DOHH2 (cell line): ENCODE measurements around the gene NCOA5.
"Not testable (repeated sequence)": the region's sequence is repeated elsewhere in the genome, so short reads cannot be mapped to it uniquely, and the experiment has no call there.

Experiments used
- H3F3A ChIP-seq: fragments of 200-600 bp; sonication (generic), shearing (Covaris generic); 2 replicates; pipeline ENCODE4 v1.6.0; 2016; ENCODE audit warnings: antibody characterized with exemption, mild to moderate bottlenecking; ENCODE audit not compliant: control insufficient read depth, insufficient read depth
- H3K27ac ChIP-seq: fragments of 200-600 bp; sonication (generic); 2 replicates; pipeline ENCODE4 v1.5.1; 2014; ENCODE audit warnings: low read depth, mild to moderate bottlenecking, low read length, moderate library complexity
- H3K27me3 ChIP-seq: fragments of 200-600 bp; sonication (generic); 2 replicates; pipeline ENCODE4 v1.6.1; 2014; ENCODE audit warnings: mild to moderate bottlenecking, low read length, mixed read lengths; ENCODE audit not compliant: control insufficient read depth
- H3K36me3 ChIP-seq: fragments of 200-600 bp; sonication (generic); 2 replicates; pipeline ENCODE4 v1.6.1; 2014; ENCODE audit warnings: mild to moderate bottlenecking, low read length, moderate library complexity, mixed read lengths; ENCODE audit not compliant: control insufficient read depth
- H3K4me1 ChIP-seq: fragments of 200-600 bp; sonication (generic); 2 replicates; pipeline ENCODE4 v1.6.1; 2014; ENCODE audit warnings: mild to moderate bottlenecking, low read length, mixed read lengths; ENCODE audit not compliant: control insufficient read depth
- H3K4me2 ChIP-seq: fragments of 200-600 bp; sonication (generic); 2 replicates; pipeline ENCODE4 v1.6.0; 2014; ENCODE audit warnings: mild to moderate bottlenecking, low read length, moderate library complexity
- H3K4me3 ChIP-seq: fragments of 200-600 bp; sonication (generic); 2 replicates; pipeline ENCODE4 v1.5.1; 2014; ENCODE audit warnings: mild to moderate bottlenecking, low read length, mixed read lengths
- H3K79me2 ChIP-seq: fragments of 200-600 bp; sonication (generic); 2 replicates; pipeline ENCODE4 v1.6.1; 2014; ENCODE audit warnings: mild to moderate bottlenecking, low read length, mixed read lengths; ENCODE audit not compliant: control insufficient read depth
- H3K9me2 ChIP-seq: fragments of 200-600 bp; sonication (generic); replicated peaks from 2 replicates; pipeline ENCODE4 v1.6.1; 2014; ENCODE audit warnings: mild to moderate bottlenecking, low read length, mixed read lengths; ENCODE audit not compliant: control insufficient read depth
- H3K9me3 ChIP-seq: fragments of 200-600 bp; sonication (generic); 2 replicates; pipeline ENCODE4 v1.6.1; 2014; ENCODE audit warnings: antibody characterized with exemption, low read length, mixed read lengths; ENCODE audit not compliant: control insufficient read depth, insufficient read depth
- H4K20me1 ChIP-seq: fragments of 200-600 bp; sonication (generic); 2 replicates; pipeline ENCODE4 v1.6.0; 2014; ENCODE audit warnings: low read depth, mild to moderate bottlenecking, antibody characterized with exemption, low read length, moderate library complexity; ENCODE audit not compliant: control insufficient read depth, insufficient read depth
- EZH2phosphoT487 ChIP-seq: fragments of 200-600 bp; sonication (generic); IDR thresholded peaks from 2 replicates; pipeline ENCODE4 v1.6.1; 2017; ENCODE audit warnings: borderline replicate concordance, mild to moderate bottlenecking, antibody characterized with exemption, low read length, moderate library complexity, mixed read lengths
- TF ChIP-seq, protein P1 (sequence below): fragments of 200-600 bp; sonication (generic); IDR thresholded peaks from one replicate; pipeline ENCODE4 v1.5.1; 2014; ENCODE audit warnings: antibody characterized with exemption, mild to moderate bottlenecking, low read depth, low read length; ENCODE audit not compliant: poor library complexity, severe bottlenecking

NCOA5 gene

DNA sequence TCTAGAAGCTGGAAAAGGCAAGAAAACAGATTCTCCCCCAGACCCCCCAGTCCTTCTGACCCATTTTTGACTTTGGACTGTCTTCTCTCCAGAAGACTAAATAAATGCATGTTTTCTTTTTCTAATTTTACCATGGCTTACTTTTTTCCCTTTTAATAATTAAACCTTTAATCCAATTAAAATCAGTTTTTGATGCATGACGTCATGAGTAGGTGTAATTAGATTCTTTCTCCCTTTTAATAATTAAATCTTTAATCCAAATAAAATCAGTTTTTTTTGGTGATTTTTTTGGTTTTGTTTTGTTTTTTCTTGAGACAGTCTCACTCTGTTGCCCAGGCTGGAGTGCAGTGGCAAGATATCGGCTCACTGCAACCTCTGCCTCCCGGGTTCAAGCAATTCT, 13.2 kb upstream of the NCOA5 start:
- Histone ChIP-seq H3K4me3 (no peak overlapping the region), H3K27ac (no peak overlapping the region), H3K36me3 (no peaks in the 10 kb centered on the region), H3K4me2 (no peak overlapping the region), H3K27me3 (peaks cover 57% of the 10 kb centered on the region), H3F3A (no peaks in the 10 kb centered on the region; the same call in 1 of the 2 replicates), H3K4me1 (peaks cover 10% of the 10 kb centered on the region), H4K20me1 (no peaks in the 10 kb centered on the region), H3K9me2 (no peaks in the 10 kb centered on the region), H3K79me2 (no peaks in the 10 kb centered on the region), H3K9me3 (no peaks in the 10 kb centered on the region)
- TF ChIP-seq, protein P1, sequence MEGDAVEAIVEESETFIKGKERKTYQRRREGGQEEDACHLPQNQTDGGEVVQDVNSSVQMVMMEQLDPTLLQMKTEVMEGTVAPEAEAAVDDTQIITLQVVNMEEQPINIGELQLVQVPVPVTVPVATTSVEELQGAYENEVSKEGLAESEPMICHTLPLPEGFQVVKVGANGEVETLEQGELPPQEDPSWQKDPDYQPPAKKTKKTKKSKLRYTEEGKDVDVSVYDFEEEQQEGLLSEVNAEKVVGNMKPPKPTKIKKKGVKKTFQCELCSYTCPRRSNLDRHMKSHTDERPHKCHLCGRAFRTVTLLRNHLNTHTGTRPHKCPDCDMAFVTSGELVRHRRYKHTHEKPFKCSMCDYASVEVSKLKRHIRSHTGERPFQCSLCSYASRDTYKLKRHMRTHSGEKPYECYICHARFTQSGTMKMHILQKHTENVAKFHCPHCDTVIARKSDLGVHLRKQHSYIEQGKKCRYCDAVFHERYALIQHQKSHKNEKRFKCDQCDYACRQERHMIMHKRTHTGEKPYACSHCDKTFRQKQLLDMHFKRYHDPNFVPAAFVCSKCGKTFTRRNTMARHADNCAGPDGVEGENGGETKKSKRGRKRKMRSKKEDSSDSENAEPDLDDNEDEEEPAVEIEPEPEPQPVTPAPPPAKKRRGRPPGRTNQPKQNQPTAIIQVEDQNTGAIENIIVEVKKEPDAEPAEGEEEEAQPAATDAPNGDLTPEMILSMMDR, result no peak
- no peak for TF ChIP-seq EZH2phosphoT487

DNA sequence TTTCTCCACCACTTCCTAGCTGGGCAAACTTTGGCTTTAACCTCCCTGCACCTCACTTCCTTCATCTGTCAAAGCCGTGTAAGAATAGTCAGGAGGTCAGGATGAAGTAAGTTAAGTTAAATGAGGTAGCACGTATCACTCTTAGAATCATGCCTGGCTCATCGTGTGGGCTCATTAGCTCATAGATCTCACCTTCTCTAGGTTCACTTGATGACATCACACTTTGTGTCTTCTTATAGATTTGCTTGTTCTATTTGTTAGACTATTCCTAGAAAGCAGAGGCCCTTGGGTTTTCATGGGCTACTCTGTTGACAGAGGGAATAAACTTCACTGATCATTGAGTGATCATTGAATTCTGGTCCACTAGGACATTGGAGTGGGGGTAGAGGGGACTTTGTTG, 12.2 kb upstream of the NCOA5 start:
- Histone ChIP-seq H3K4me2 (no peak overlapping the region), H3K79me2 (no peaks in the 10 kb centered on the region), H3K9me2 (no peaks in the 10 kb centered on the region), H3K36me3 (no peaks in the 10 kb centered on the region), H3F3A (no peaks in the 10 kb centered on the region; the same call in 1 of the 2 replicates), H3K4me1 (peaks cover 10% of the 10 kb centered on the region), H3K27me3 (peaks cover 61% of the 10 kb centered on the region), H3K4me3 (no peak overlapping the region), H3K9me3 (no peaks in the 10 kb centered on the region), H4K20me1 (no peaks in the 10 kb centered on the region), H3K27ac (no peak overlapping the region)
- TF ChIP-seq EZH2phosphoT487, result no peak
- TF ChIP-seq, protein P1, result no peak

DNA sequence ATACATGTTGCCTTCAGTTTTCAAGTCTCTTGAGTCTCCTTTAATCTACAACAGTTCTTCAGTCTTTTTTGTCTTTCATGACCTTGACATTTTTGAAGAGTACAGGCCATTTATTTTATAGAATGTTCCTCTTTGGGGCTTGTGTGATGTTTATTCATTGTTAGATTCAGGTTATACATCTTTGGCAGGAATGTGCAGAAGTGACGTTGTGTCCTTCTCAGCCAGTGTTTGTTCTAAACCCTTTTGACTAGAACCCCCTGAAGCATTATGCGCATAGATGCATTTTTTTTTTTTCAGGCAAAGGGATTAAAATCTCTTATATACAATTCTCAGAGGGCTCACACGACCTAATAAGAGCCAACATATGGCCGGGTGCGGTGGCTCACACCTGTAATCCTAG, 11.2 kb upstream of the NCOA5 start:
- H3K9me3 ChIP-seq, result no peaks in the 10 kb centered on the region
- no peaks in the 10 kb centered on the region for H3K9me2 ChIP-seq
- no peaks in the 10 kb centered on the region for H3K36me3 ChIP-seq
- TF ChIP-seq, protein P1, result no peak
- no peak for TF ChIP-seq EZH2phosphoT487
- H3K4me1 ChIP-seq, result peaks cover 10% of the 10 kb centered on the region
- peaks cover 58% of the 10 kb centered on the region for H3K27me3 ChIP-seq
- H3K4me3 ChIP-seq, result no peak overlapping the region
- H3K27ac ChIP-seq, result no peak overlapping the region
- H3K79me2 ChIP-seq, result no peaks in the 10 kb centered on the region
- no peaks in the 10 kb centered on the region for H4K20me1 ChIP-seq
- no peaks in the 10 kb centered on the region; the same call in 1 of the 2 replicates for H3F3A ChIP-seq
- no peak overlapping the region for H3K4me2 ChIP-seq

DNA sequence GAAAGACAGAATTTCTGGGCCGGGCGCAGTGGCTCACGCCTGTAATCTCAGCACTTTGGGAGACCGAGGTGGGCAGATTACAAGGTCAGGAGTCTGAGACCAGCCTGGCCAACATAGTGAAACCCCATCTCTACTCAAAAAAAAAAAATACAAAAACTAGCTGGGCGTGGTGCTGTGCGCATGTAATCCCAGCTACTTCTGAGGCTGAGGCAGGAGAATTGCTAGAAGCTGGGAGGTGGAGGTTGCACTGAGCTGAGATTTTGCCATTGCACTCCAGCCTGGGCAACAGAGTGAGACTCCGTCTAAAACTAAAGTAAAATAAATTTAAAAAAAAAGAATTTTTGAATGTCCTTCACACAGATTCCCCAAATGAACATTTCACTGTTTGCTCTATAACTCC, 10.7 kb upstream of the NCOA5 start:
- H3K36me3 ChIP-seq, H3K27ac ChIP-seq, H4K20me1 ChIP-seq, H3K4me3 ChIP-seq, H3K79me2 ChIP-seq, H3K4me2 ChIP-seq, H3F3A ChIP-seq, H3K9me3 ChIP-seq, H3K9me2 ChIP-seq: not testable (repeated sequence)
- Histone ChIP-seq H3K27me3 (peaks cover 55% of the 10 kb centered on the region), H3K4me1 (peaks cover 10% of the 10 kb centered on the region)
